Activated CD4-positive, alpha-beta T cell treated with anti-CD3 and anti-CD28 coated beads, Interleukin-2, amount 50 U/mL, for 1 hour (primary cell): ENCODE measurements around the gene PLA2G4D.
A peak's percentile ranks its signal among the peaks of the same experiment; 100 is the strongest.

Source experiments
- DNase-seq: peaks from one replicate; pipeline ENCODE4 v3.0.0-alpha.2; 2020

PLA2G4D gene, protein sequence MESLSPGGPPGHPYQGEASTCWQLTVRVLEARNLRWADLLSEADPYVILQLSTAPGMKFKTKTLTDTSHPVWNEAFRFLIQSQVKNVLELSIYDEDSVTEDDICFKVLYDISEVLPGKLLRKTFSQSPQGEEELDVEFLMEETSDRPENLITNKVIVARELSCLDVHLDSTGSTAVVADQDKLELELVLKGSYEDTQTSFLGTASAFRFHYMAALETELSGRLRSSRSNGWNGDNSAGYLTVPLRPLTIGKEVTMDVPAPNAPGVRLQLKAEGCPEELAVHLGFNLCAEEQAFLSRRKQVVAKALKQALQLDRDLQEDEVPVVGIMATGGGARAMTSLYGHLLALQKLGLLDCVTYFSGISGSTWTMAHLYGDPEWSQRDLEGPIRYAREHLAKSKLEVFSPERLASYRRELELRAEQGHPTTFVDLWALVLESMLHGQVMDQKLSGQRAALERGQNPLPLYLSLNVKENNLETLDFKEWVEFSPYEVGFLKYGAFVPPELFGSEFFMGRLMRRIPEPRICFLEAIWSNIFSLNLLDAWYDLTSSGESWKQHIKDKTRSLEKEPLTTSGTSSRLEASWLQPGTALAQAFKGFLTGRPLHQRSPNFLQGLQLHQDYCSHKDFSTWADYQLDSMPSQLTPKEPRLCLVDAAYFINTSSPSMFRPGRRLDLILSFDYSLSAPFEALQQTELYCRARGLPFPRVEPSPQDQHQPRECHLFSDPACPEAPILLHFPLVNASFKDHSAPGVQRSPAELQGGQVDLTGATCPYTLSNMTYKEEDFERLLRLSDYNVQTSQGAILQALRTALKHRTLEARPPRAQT

DNA sequence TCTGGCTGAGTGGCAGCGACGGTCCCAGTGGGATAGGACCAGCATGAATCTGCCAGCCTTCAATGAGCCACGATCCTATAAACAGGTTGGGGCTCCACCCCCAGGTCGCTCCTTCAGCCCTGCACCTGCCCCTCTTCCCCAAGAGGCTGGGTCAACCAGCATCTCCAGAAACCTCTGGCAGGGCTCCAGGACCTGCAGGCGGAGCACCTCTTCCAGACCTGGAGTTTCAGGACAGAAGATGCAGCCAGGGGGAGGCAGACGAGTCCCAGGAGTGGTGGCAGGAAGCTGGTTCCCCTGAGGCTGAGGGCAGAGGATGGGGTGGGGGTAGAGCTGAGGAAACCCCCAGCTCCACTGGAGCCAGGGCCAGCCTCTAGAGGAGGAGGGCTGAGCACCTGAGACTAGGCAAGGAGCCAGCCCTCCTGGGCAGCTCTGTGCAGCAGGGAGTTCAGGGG lies at the start of gene PLA2G4D:
Gene PLA2G4D, minus strand, starts transcription at position 51 of the 452 bp plus-strand sequence. CDS start 103 bp downstream, outside the sequence.
- no peak for DNase-seq

DNA sequence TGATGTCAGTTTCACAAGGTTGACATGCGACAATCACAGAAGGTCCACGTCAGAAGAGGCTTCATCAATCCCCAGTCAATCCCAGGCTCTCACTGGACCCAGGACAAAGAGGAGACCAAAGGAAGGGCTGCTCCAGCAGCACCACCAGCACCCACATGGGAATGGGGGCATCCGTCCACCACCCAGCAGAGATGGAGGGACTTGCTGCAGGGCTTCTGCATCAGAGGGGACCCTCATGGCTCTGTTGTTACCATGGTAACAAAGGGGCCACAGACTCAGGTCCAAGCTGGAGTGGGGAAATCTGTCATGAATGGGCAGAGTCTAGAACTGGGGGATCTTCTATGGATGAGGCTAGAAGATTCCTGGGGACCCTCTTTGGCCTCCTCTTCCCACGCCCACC lies 49.0 kb upstream of the PLA2G4D start:
- DNase-seq = no peak

DNA sequence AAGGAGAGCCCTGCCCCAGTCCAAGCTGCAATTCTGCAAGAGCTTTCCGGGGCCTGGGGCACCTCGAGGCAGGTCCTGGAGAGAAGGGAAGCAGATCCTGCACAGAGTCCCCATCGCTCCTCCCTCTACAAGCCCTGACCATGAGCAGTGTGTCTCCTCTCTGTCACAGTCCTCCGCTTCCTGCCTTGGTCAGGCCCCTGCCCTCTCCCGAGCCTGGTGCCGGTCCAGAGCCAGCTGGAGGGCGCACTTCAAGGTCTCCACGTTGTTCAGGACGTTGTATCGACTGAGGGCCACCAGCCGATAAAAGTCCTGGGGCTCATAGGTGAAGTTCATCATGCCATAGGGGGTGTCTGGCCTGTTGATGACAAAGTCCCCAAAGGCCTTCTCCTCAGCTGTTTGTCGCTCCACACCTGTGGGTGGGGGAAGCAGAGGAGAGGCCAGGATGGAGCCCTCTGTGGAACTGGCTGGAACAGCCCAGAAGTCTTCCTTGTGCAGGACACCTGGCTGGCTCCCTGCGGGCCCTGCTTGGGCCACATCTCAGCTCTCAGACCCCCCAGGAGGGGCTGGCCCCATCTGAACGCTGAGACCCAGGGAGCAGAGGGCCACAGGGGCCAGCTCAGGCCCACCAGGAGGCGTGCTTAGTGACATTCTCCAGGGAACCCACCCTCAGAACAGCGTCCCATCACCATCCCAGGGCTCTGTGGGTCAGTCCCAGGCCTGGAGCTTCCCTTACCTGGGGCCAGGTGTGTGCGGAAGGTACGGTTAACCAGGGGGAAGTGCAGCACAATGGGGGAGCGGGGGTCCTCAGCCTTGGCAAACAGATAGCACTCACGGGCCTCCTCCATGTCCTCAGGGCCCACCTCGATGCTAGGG lies 47.7 kb upstream of the PLA2G4D start:
- DNase-seq = no peak

DNA sequence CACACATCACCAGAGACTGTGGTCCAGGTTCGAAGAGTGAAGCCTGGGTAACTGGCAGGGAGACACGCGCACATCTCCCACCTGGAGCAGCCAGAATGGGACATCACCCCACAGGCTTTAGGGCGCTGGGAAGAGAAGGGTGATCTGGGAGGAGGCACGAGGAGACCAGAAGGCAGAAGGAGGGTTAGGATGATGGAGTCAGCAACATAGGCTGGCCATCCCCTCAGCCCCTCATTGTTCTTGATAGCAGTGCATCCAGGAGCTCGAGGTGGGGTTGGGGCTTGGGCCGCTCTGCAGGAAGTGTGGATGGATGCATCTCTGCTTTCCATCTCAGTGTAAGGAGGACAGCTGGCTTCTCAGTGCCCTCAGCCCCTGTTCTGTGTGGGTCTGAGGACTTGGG lies 46.9 kb upstream of the PLA2G4D start:
- no peak for DNase-seq

DNA sequence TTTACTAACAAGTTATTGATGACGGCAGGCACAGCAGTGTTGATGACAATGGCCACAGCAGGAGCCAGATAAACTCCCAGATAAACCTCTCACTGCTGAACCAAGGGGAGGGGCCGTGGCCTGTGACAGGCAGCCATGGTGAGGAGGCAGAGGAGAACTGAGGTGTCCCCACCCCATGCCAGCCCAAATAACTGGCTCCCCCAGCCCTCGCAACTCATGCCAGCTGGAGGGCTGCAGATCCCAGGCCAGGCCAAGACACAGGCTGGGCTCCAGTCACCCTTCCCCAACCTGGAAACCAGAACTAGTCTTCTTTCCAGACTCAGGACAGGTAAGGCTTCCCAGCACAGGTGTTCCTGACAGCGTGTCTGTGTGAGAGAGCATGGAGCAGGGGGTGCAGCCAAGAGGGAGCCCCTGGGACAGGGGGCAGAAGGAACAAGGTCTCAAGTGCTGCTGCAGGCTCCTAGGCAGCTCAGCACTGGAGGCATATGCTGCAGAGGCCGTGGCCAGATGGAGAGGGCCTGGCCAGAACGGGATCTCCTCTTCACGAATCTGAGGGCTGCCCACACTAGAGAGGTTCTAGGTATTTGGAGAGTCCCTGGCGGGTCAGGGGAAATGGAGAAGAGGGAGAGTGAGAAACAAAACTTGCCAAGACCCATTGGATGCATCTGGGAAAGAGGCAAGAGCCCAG lies 46.2 kb upstream of the PLA2G4D start:
- no peak for DNase-seq

DNA sequence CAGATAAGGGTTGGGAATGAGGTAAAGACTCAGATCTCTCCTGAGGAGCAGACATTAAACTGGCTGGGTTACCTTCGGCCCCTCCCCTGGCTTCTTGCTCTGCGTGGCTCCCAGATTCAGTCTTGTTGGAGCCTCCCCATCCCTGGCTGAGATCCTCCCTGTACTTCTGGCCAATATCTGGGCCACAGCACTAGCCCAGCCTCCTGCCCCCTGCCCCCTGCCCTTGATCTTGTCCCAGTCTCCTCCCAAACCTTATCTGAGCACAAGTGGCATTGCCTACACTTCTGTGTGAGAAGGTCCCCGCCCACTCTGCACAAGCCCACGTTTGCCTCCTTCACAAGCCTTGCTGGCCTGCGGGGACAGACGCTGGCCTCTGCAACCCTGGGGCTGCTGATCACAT lies 45.2 kb upstream of the PLA2G4D start:
- no peak for DNase-seq

DNA sequence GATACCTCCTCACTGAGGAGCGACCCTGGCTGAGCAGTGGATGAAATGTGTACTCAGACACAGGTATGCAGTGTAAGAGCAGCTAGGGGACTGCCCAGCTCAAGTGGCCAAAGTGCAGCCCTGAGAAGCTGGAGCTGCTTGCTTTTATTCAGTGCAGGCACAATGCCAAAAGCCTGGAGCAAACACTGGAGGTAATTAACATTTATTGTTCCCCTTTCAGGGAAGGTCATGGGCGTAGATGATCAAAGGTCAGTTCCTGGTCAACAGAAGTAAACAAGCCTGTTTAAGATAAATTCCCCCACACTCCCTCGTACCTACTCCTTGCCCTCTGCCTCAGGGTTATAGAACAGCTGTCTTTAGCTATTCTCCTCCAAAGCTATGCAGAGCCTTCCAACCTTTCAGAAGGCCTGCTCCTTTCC lies 44.6 kb upstream of the PLA2G4D start:
- DNase-seq = no peak

DNA sequence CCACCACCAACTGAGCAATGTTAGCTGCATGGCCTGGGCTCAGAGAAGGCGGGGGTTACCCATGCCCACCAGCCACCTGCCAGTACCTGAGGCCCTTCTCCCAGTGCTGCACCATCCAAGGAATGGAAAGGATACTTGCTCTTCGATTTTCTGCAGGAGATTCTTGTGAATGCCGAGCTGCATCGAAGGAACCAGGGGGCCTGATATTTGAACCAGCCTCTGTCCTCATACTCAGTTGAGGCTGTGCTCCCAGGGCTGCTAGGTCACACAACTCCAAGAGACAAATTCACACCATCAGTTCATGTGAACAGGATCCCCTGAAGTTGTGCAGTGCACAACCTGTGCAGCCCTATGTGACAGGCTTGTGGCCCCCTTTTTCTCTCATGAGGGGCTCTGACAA lies 44.0 kb upstream of the PLA2G4D start:
- no peak for DNase-seq

DNA sequence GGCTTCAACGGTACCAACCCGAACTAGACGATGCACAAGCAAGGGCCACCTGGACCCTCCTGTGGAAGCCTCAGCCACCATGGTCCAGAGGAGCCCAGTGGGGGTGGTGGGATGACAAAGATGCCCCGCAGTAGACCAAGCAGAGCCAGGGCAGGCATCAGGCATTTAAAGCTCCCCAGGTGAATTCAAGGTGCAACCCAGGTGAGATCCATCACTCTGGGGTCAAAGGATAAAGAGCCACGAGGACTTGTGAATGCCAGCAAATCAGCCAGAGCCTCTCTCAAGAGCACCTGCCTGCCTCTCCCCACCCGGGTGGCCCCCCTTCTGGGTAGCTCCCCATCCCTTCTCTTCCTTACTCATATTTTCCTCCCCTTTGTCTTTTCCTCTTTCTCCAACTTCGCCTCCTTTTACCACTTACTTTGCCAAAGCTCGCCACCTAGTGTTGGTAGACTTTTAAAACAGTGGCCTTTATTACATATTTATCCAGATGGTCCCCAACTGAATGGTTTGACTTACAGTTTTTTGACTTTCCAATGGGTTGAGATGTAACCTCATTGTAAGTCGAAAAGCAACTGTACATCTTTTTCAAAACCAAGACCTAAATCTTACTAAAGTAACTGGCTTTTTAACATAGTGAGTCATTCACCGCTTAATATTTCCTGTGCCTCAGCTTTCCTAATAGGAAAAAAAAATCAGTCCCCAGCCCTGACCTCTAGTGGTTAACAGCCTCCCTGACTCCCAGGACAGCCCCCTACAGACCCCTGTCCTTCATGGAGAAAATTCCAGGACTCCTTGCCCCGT lies 43.3 kb upstream of the PLA2G4D start:
- DNase-seq = no peak

DNA sequence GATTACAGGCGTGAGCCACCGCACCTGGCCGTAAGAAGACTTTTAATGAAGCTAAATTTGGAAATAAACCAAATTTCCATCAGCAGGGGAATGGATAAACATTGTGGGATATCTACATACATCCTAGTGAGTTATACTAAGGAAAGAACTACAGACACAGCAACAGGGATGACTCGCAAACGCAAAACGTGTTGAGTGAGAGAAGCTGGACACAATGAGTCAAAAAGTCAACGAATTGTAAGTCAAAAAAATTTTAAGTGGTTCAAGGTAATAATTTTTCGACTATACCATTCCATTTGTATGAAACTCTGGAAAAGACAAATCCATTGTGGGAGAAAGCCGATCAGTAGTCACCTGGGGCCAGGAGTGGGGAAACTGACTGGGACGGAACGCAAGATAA lies 42.2 kb upstream of the PLA2G4D start:
- DNase-seq = no peak

DNA sequence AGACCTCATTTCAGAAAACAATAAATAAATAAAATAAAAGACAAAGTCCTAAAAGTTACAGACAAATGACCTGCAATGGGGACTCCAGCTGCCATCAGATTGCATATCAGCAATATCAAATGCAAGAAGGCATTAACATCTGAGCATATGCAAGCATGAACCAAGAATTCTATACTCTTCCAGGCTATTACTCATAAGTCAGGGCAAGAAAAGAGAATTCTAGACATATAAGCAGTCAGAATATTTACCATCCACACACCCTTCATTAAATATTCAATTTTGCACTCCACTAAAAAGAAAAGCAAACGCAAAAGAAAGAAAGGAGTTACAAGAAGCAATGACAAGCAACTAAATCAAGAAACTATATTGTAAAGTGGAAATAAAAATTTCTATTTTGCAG lies 41.0 kb upstream of the PLA2G4D start:
- DNase-seq = no peak

DNA sequence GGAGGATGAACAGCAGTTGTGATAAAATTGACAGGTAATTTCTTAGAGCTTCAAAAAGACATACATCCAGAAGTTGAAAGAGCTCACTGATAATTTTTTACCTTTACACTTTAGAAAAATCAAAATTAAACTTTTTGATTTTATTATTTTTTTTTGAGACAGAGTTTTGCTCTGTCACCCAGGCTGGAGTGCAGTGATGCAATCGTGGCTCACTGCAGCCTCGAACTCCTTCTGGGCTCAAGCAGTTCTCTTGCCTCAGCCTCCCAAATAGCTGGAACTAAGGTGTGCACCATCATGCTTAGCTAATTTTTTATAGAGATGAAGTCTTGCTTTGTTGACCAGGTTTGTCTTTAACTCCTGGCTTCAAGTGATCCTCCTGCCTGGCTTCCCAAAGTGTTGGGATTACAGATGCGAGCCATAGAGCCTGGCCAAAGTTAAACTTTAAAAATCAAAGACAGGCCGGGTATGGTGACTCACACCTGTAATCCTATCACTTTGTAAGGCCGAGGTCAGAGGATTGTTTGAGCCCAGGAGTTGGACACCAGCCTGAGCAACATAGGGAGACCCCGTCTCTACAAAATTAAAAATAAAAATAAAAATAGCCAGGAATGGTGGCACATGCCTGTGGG lies 40.4 kb upstream of the PLA2G4D start:
- DNase-seq = no peak

DNA sequence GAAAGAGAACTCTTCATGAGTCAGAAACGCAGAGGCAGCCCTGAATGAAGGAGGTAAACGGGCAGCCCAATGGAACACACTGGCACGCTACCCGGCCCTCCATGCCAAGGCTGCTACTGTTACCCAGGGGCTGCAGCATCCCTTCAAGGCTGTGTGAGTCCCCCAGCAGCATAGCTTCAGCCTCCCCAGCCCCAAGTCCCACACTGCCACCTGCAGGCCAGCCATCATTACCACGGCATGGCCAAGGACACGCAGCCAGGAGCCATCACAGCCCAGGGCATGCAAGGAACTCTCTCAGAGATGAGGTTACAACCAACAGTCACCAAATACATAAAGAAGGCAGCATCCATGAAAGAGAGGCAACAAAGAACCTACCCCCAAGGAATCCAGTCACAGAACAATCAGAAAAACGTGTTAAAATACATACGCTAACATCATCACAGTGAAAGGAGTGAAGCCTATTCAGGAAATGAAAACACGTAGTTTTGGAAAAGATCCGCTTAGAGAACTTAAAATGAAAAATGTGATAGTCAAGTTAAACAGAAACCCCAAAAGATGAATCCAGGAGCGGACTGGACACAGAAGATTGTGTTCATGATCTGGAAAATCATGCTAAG lies 39.6 kb upstream of the PLA2G4D start:
- DNase-seq = peak; percentile 54

DNA sequence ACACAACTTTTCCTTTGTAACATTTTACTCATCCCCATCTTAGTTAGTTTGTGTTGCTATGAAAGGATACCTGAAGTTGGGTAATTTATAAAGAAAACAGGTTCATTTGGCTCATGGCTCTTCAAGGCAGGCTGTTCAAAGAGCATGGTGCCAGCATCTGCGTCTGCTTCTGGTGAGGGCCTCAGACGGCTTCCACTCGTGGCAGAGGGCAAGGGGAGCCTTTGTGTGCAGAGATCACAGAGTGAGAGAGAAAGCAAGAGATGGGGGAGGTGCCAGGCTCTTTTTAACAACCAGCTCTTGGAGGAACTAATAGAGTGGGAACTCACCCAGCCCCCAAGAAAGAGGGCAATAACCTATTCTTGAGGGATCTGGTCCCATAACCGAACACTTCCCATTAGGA lies 39.0 kb upstream of the PLA2G4D start:
- DNase-seq = no peak

DNA sequence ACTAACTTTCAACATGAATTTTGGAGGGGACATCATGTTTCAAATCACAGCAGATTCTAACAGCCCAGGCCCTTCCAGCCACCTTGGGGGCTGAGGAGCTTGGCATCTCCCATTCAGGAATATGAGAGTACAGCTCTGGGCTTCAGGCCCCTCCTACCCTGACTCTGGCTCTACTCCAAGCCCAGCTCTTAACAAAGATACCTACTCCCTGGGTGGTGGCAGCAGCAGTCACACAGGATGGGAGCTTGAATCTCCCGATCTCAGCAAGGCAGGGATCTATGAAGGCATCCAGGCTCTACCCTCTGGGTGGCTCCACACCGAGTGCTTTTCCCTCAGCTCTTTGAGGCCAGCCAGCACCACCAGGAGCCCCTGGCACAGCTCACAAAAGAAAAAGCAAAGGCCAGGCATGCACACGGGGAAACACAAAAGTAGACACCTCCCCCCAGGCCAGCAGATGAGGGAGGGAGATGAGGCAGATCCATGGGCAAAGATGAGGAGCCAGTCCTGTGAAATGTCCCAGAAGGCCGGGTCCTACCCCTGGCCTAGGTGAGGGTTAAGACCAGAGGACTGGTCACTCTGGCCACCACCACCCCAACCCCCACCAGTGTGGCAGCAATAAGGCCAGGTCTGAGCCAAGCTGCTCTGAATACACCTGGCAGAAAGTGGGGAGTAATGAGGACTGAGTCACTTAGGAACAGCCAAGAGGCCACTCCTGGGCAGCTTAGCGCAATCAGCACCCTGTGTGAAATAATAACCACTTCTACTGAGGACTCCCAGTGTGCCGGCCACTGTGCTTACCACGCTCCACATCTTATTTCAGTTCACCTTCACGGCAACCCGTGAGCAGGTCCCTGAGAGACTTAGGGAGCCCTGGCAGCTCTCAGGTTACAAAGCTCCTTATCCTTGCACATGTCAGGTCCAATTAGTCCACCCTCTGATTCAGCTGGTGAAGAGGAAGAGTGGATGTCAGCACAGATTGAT lies 37.8 kb upstream of the PLA2G4D start:
- DNase-seq = no peak

DNA sequence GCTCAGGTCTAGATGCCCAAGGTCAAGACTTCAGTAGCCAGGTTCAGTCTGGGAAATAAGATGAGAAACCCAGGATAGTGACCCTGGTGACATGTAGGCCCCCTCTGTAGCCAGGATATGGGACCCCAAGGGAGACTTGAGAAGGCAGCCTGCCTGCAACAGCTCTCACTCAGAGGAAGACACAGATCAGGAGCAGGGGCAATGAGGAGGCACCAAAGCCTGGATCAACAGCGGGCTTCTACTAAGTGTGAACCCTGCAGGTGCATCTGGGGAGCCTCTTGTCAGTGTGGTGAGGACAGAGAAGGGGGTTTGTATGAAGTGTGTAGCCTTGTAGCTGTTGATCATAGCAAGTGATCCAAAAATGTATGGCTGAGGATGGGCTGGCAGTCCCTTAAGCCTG lies 36.6 kb upstream of the PLA2G4D start:
- DNase-seq = no peak

DNA sequence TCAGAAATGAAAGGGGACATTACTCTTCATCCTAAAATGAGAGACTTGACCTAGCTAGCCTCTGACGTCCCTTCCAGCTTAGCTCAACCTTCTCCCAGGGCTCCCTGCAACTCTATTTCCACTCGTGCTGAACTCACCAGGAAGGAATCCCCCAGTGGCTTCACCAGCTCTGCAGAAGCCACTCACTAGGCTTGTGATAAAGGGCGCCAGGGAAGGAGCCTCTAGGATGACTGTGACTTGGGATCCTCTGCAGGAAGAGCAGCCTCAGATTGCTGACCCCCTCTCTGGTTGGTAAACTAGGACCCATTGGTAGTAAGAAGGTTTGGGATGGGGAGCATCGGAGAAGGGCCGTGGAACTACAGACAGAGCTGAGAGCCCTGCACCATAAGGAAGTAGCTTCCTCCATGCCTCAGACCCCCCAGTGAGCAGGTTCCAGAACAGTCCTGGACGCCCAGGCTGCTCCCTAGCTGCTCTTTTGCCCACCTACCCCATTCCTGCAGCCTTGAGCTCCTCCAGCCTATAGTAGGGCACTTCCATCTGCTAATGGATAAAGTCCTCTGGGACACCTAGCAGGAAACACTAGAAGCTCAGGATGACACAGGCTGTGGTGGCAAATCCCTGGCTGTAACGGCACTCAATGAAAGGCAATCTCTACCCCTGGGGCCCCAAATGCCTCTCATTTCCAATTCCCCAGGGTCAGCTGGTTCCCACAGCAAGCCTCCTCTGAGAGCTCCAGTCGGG lies 36.1 kb upstream of the PLA2G4D start:
- DNase-seq = no peak

DNA sequence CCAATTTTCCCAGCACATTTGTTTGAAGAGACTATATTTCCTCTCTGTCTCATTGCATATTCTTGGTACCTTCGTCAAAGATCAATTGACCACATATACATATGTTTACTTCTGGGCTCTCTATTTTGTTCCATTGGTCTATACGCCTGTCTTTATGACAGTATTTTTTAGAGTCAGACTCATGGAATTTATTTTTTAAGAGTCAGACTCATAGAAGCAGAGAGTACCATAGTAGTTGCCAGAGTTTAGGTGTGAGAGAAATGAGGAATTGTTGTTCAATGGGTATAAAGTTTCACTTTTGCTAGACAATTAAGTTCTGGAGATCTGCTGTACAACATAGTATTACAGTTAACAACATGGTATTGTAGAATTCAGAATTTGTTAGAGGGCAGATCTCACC lies 35.0 kb upstream of the PLA2G4D start:
- DNase-seq = no peak

DNA sequence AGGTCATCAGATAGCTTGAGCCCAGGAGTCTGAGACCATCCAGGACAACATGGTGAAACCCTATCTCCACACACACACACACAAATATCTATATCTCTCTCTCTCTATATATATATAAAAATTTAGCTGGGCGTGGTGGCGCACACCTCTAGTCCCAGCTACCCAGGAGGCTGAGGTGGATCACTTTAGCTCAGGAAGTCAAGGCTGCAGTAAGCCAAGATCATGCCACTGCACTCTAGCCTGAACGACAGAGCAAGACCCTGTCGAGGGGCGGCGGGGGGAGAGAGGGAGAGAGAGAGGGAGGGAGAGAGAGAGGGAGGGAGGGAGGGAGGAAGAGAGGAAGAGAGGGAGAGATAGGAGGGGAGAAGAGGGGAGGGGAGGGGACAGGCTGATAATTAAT lies 34.1 kb upstream of the PLA2G4D start:
- no peak for DNase-seq
